OCI-LY7 (cell line): Measurements from ENCODE around the gene ZBTB5.

ENCODE experiments used
- CTCF ChIP-seq: fragments of 200-600 bp; sonication (generic); conservative IDR thresholded peaks from 2 replicates; pipeline ENCODE4 v1.5.1; 2014; ENCODE audit warnings: mild to moderate bottlenecking, antibody characterized with exemption, low read length, moderate library complexity, mixed read lengths
- EZH2phosphoT487 ChIP-seq: fragments of 200-600 bp; sonication (generic); IDR thresholded peaks from 2 replicates; pipeline ENCODE4 v1.6.1; 2018; ENCODE audit warnings: low read depth, borderline replicate concordance, mild to moderate bottlenecking, mixed run types, antibody characterized with exemption, low read length, moderate library complexity, mixed read lengths

DNA sequence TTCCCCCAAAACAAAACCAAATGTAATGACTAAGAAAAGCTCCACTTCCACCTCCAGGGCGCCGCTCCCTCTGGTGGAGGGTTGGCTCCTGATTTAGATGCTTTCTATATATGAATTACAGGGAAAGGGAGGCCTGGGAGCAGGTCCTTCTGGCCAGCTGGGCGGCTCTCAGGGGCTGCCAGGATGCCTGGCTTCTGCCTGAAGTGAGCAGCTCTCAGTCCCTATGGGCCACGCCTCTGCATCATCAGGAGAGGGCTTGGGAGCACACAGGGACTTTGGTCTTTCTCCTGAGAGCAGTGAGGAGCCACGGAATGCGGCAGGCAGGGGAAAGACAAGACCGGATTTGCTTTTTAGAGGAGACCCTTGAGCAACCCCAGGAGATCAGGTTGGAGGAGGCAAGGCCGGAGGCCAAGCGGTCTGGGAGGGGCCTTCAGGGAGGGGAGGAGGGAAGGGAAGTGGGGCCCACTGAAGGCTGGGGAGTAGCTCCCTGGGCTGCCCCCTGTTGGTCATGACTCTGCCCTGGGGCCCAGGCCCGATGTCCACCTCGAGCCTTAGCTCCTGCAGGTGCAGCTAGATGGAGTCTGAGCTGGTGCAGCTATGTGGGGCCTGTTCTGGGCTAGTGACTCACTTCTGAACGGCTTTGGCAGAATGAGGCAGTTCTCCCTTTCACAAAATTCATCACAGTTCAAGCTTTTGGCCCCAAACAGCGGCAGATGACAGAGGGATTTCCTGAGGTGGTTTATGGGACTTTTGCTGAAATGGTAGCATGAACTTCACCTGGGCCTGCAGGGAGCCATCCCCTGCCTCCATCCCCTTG lies 54.1 kb downstream of the ZBTB5 start:
- TF ChIP-seq CTCF (peak; percentile 81), EZH2phosphoT487 (no peak)
